Astrocyte (in vitro differentiated cells and primary cell): ENCODE results near the gene CAPRIN1. TPM values are rescaled to one million over a fixed set of nuclear protein-coding genes. Genes with fewer than 3 reads are reported as not detected.

Experiments used
- DNase-seq: peaks from one replicate; pipeline ENCODE4 v3.0.0-alpha.2; 2010; ENCODE audit warnings: low read depth
- FAIRE-seq: peaks from 2 replicates; lab custom pipeline; 2011; peaks lifted over from hg19 to GRCh38; lab: Jason Lieb, UNC
- H2AFZ ChIP-seq: 2 replicates; pipeline ENCODE4 v1.6.0; 2012; ENCODE audit warnings: low read depth, low read length, inconsistent platforms
- H3K27ac ChIP-seq: 2 replicates; pipeline ENCODE4 v1.5.1; 2011; ENCODE audit warnings: low read depth, low read length, inconsistent platforms
- H3K27me3 ChIP-seq: 2 replicates; pipeline ENCODE4 v1.6.0; 2011; ENCODE audit warnings: low read length, inconsistent platforms; ENCODE audit not compliant: insufficient read depth
- H3K36me3 ChIP-seq: 2 replicates; pipeline ENCODE4 v1.5.1; 2011; ENCODE audit warnings: low read length, inconsistent platforms; ENCODE audit not compliant: insufficient read depth
- H3K4me1 ChIP-seq: 2 replicates; pipeline ENCODE4 v1.5.1; 2011; ENCODE audit warnings: low read length, inconsistent platforms; ENCODE audit not compliant: insufficient read depth
- H3K4me2 ChIP-seq: 2 replicates; pipeline ENCODE4 v1.6.0; 2012; ENCODE audit warnings: low read length, inconsistent platforms
- H3K4me3 ChIP-seq: 2 replicates; pipeline ENCODE4 v1.5.1; 2011; ENCODE audit warnings: low read depth, mild to moderate bottlenecking, low read length, inconsistent platforms; ENCODE audit not compliant: insufficient read depth
- H3K79me2 ChIP-seq: 2 replicates; pipeline ENCODE4 v1.6.0; 2012; ENCODE audit warnings: mild to moderate bottlenecking, low read length, inconsistent platforms; ENCODE audit not compliant: insufficient read depth
- H3K9ac ChIP-seq: 2 replicates; pipeline ENCODE4 v1.6.0; 2012; ENCODE audit warnings: mild to moderate bottlenecking, low read length, inconsistent platforms
- H3K9me3 ChIP-seq: 2 replicates; pipeline ENCODE4 v1.5.1; 2012; ENCODE audit warnings: low read depth, mild to moderate bottlenecking, low read length, inconsistent platforms; ENCODE audit not compliant: insufficient read depth
- H4K20me1 ChIP-seq: 2 replicates; pipeline ENCODE4 v1.6.0; 2012; ENCODE audit warnings: low read length, inconsistent platforms; ENCODE audit not compliant: insufficient read depth
- H3K27ac Mint-ChIP-seq: one replicate; pipeline ENCODE4 v1.8.0; 2021; ENCODE audit warnings: mild to moderate bottlenecking, mixed read lengths; ENCODE audit not compliant: unreplicated experiment
- H3K27me3 Mint-ChIP-seq: one replicate; pipeline ENCODE4 v1.8.0; 2021; ENCODE audit warnings: low read depth, mixed read lengths; ENCODE audit not compliant: unreplicated experiment
- H3K36me3 Mint-ChIP-seq: one replicate; pipeline ENCODE4 v1.8.0; 2021; ENCODE audit warnings: low read depth, mixed read lengths; ENCODE audit not compliant: unreplicated experiment
- H3K4me1 Mint-ChIP-seq: one replicate; pipeline ENCODE4 v1.8.0; 2021; ENCODE audit warnings: low read depth, mixed read lengths; ENCODE audit not compliant: unreplicated experiment
- H3K4me3 Mint-ChIP-seq: one replicate; pipeline ENCODE4 v1.8.0; 2021; ENCODE audit warnings: mild to moderate bottlenecking, moderate library complexity, mixed read lengths; ENCODE audit not compliant: unreplicated experiment
- H3K9me3 Mint-ChIP-seq: one replicate; pipeline ENCODE4 v1.8.0; 2021; ENCODE audit warnings: mild to moderate bottlenecking, mixed read lengths; ENCODE audit not compliant: unreplicated experiment
- EZH2 ChIP-seq: IDR thresholded peaks from 2 replicates; pipeline ENCODE4 v1.6.1; 2012; ENCODE audit warnings: mild to moderate bottlenecking, low read length, inconsistent platforms; ENCODE audit not compliant: insufficient read depth
- total RNA-seq: library from RNA; stranded (reverse); gene quantifications from 2 replicates; pipeline ENCODE4 v1.2.1, GENCODE V29; 2021
- TF ChIP-seq, protein P1 (sequence below): IDR thresholded peaks from 2 replicates; pipeline ENCODE4 v1.5.1; 2011; ENCODE audit warnings: low read depth, mild to moderate bottlenecking, inconsistent platforms, low read length, moderate library complexity; ENCODE audit not compliant: insufficient read depth

Gene CAPRIN1
- total RNA-seq, 1 donor from 2014 or later: 309 TPM

DNA sequence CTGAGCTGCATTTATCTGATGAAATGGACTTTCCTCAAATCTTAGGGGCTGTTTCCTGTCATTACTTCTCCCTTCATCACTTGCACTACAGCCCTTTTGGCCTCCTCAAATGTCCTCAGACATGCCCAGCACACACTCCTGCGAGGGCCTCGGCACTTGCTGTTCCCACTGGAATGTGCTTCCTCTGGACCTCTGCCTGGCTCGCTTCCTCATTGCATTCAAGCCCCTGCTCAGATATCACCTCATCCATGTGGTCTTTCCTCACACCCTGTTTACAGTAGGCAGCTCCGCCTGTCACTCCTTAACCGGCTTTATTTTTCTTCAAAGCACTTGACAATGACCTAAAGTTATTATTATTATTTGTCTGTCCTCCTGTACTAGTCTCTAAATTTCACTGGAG, 62.9 kb downstream of the CAPRIN1 start:
- DNase-seq (no peak), FAIRE-seq (no peak)
- H3K4me3 ChIP-seq: no peak overlapping the region
- H3K36me3 Mint-ChIP-seq: peaks cover 28% of the 10 kb centered on the region
- H3K27ac ChIP-seq: no peak overlapping the region
- no peaks in the 10 kb centered on the region for H3K27me3 ChIP-seq
- no peak overlapping the region for H3K9ac ChIP-seq
- peaks cover 13% of the 10 kb centered on the region for H4K20me1 ChIP-seq
- peaks cover 76% of the 10 kb centered on the region for H3K36me3 ChIP-seq
- H3K4me1 Mint-ChIP-seq: peaks cover 3% of the 10 kb centered on the region
- H3K4me1 ChIP-seq: no peaks in the 10 kb centered on the region
- no peak for TF ChIP-seq EZH2
- TF ChIP-seq, protein P1, sequence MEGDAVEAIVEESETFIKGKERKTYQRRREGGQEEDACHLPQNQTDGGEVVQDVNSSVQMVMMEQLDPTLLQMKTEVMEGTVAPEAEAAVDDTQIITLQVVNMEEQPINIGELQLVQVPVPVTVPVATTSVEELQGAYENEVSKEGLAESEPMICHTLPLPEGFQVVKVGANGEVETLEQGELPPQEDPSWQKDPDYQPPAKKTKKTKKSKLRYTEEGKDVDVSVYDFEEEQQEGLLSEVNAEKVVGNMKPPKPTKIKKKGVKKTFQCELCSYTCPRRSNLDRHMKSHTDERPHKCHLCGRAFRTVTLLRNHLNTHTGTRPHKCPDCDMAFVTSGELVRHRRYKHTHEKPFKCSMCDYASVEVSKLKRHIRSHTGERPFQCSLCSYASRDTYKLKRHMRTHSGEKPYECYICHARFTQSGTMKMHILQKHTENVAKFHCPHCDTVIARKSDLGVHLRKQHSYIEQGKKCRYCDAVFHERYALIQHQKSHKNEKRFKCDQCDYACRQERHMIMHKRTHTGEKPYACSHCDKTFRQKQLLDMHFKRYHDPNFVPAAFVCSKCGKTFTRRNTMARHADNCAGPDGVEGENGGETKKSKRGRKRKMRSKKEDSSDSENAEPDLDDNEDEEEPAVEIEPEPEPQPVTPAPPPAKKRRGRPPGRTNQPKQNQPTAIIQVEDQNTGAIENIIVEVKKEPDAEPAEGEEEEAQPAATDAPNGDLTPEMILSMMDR: no peak
- H3K27me3 Mint-ChIP-seq: no peaks in the 10 kb centered on the region
- peaks cover 10% of the 10 kb centered on the region for H3K79me2 ChIP-seq
- no peak overlapping the region for H2AFZ ChIP-seq
- H3K4me2 ChIP-seq: no peak overlapping the region
- H3K4me3 Mint-ChIP-seq: no peak overlapping the region
- no peak overlapping the region for H3K27ac Mint-ChIP-seq
- H3K9me3 Mint-ChIP-seq: no peaks in the 10 kb centered on the region
- no peaks in the 10 kb centered on the region for H3K9me3 ChIP-seq

- TF ChIP-seq EZH2: no peak
- H3K27ac ChIP-seq: no peak overlapping the region
- Mint-ChIP-seq H3K4me3 (no peak overlapping the region), H3K27me3 (no peaks in the 10 kb centered on the region), H3K4me1 (no peaks in the 10 kb centered on the region), H3K27ac (no peak overlapping the region), H3K9me3 (no peaks in the 10 kb centered on the region), H3K36me3 (peaks cover 37% of the 10 kb centered on the region)
- H3K27me3 ChIP-seq: no peaks in the 10 kb centered on the region
- no peak overlapping the region for H3K4me2 ChIP-seq
- no peaks in the 10 kb centered on the region for H3K79me2 ChIP-seq
- H3K9me3 ChIP-seq: no peaks in the 10 kb centered on the region
- FAIRE-seq (no peak), DNase-seq (no peak)
- peaks cover 19% of the 10 kb centered on the region for H4K20me1 ChIP-seq
- H3K4me1 ChIP-seq: no peaks in the 10 kb centered on the region
- no peak overlapping the region for H3K9ac ChIP-seq
- H2AFZ ChIP-seq: no peak overlapping the region
- H3K4me3 ChIP-seq: no peak overlapping the region
- H3K36me3 ChIP-seq: peaks cover 66% of the 10 kb centered on the region
Measured at GRCh38 chr11:34120651-34121050, 69.1 kb downstream of the CAPRIN1 start.

DNA sequence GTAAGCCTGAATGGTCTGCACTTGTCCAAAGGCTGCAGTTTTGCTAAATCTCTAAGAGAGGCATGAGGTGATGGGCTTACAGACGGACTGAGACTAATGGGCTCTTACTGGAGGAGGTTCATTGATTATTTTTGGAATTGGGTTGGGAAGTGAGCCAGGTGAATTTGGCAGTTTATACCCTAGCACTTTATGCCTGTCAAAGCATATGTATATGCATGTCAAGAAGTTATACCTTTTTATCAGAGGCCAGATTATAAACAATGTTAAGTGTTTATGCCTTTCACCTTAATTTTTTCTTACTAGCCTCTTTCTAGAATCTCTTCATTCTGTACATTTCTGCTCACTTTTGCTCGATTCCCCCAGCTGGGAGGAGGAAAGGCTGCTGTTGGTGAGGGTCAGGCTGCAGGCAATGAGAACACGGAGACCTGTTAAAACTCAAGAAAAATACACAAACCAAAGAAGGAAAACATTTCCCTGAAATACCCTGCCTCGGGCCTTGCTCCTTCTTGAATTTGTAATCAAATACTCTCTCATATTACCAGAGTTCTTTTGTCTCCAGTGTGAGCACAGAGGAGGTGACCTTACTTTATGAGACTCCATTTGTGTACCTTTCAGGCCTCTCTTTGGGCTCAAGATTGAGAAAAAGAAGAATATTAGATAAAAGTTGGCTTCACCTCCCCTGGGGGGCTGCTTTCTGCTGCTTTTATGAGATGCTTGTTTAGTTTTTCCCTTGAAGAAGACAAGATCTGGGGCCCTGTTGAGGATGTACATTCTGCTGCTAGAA, 73.5 kb downstream of the CAPRIN1 start:
- no peak overlapping the region for H3K4me2 ChIP-seq
- H3K4me1 ChIP-seq: no peaks in the 10 kb centered on the region
- no peak overlapping the region for H3K27ac ChIP-seq
- no peaks in the 10 kb centered on the region for H3K27me3 Mint-ChIP-seq
- H3K4me1 Mint-ChIP-seq: no peaks in the 10 kb centered on the region
- peaks cover 17% of the 10 kb centered on the region for H4K20me1 ChIP-seq
- DNase-seq (no peak), FAIRE-seq (no peak)
- peaks cover 27% of the 10 kb centered on the region for H3K36me3 Mint-ChIP-seq
- H3K79me2 ChIP-seq: no peaks in the 10 kb centered on the region
- TF ChIP-seq EZH2: no peak
- TF ChIP-seq, protein P1: no peak
- H2AFZ ChIP-seq: no peak overlapping the region
- H3K4me3 ChIP-seq: no peak overlapping the region
- H3K9me3 Mint-ChIP-seq: no peaks in the 10 kb centered on the region
- H3K9ac ChIP-seq: no peak overlapping the region
- no peak overlapping the region for H3K27ac Mint-ChIP-seq
- no peak overlapping the region for H3K4me3 Mint-ChIP-seq
- no peaks in the 10 kb centered on the region for H3K9me3 ChIP-seq
- H3K27me3 ChIP-seq: no peaks in the 10 kb centered on the region
- peaks cover 55% of the 10 kb centered on the region for H3K36me3 ChIP-seq
